Astrocyte (in vitro differentiated cells and primary cell): ENCODE results near the gene FNDC3A. TPM values are rescaled to one million over a fixed set of nuclear protein-coding genes. Genes with fewer than 3 reads are reported as not detected.
"Not testable (repeated sequence)": the region's sequence is repeated elsewhere in the genome, so short reads cannot be mapped to it uniquely, and the experiment has no call there.

Experiments used
- DNase-seq: peaks from one replicate; pipeline ENCODE4 v3.0.0-alpha.2; 2010; ENCODE audit warnings: low read depth
- FAIRE-seq: peaks from 2 replicates; lab custom pipeline; 2011; peaks lifted over from hg19 to GRCh38; lab: Jason Lieb, UNC
- H2AFZ ChIP-seq: 2 replicates; pipeline ENCODE4 v1.6.0; 2012; ENCODE audit warnings: low read depth, low read length, inconsistent platforms
- H3K27ac ChIP-seq: 2 replicates; pipeline ENCODE4 v1.5.1; 2011; ENCODE audit warnings: low read depth, low read length, inconsistent platforms
- H3K27me3 ChIP-seq: 2 replicates; pipeline ENCODE4 v1.6.0; 2011; ENCODE audit warnings: low read length, inconsistent platforms; ENCODE audit not compliant: insufficient read depth
- H3K36me3 ChIP-seq: 2 replicates; pipeline ENCODE4 v1.5.1; 2011; ENCODE audit warnings: low read length, inconsistent platforms; ENCODE audit not compliant: insufficient read depth
- H3K4me1 ChIP-seq: 2 replicates; pipeline ENCODE4 v1.5.1; 2011; ENCODE audit warnings: low read length, inconsistent platforms; ENCODE audit not compliant: insufficient read depth
- H3K4me2 ChIP-seq: 2 replicates; pipeline ENCODE4 v1.6.0; 2012; ENCODE audit warnings: low read length, inconsistent platforms
- H3K4me3 ChIP-seq: 2 replicates; pipeline ENCODE4 v1.5.1; 2011; ENCODE audit warnings: low read depth, mild to moderate bottlenecking, low read length, inconsistent platforms; ENCODE audit not compliant: insufficient read depth
- H3K79me2 ChIP-seq: 2 replicates; pipeline ENCODE4 v1.6.0; 2012; ENCODE audit warnings: mild to moderate bottlenecking, low read length, inconsistent platforms; ENCODE audit not compliant: insufficient read depth
- H3K9ac ChIP-seq: 2 replicates; pipeline ENCODE4 v1.6.0; 2012; ENCODE audit warnings: mild to moderate bottlenecking, low read length, inconsistent platforms
- H3K9me3 ChIP-seq: 2 replicates; pipeline ENCODE4 v1.5.1; 2012; ENCODE audit warnings: low read depth, mild to moderate bottlenecking, low read length, inconsistent platforms; ENCODE audit not compliant: insufficient read depth
- H4K20me1 ChIP-seq: 2 replicates; pipeline ENCODE4 v1.6.0; 2012; ENCODE audit warnings: low read length, inconsistent platforms; ENCODE audit not compliant: insufficient read depth
- H3K27ac Mint-ChIP-seq: one replicate; pipeline ENCODE4 v1.8.0; 2021; ENCODE audit warnings: mild to moderate bottlenecking, mixed read lengths; ENCODE audit not compliant: unreplicated experiment
- H3K27me3 Mint-ChIP-seq: one replicate; pipeline ENCODE4 v1.8.0; 2021; ENCODE audit warnings: low read depth, mixed read lengths; ENCODE audit not compliant: unreplicated experiment
- H3K36me3 Mint-ChIP-seq: one replicate; pipeline ENCODE4 v1.8.0; 2021; ENCODE audit warnings: low read depth, mixed read lengths; ENCODE audit not compliant: unreplicated experiment
- H3K4me1 Mint-ChIP-seq: one replicate; pipeline ENCODE4 v1.8.0; 2021; ENCODE audit warnings: low read depth, mixed read lengths; ENCODE audit not compliant: unreplicated experiment
- H3K4me3 Mint-ChIP-seq: one replicate; pipeline ENCODE4 v1.8.0; 2021; ENCODE audit warnings: mild to moderate bottlenecking, moderate library complexity, mixed read lengths; ENCODE audit not compliant: unreplicated experiment
- H3K9me3 Mint-ChIP-seq: one replicate; pipeline ENCODE4 v1.8.0; 2021; ENCODE audit warnings: mild to moderate bottlenecking, mixed read lengths; ENCODE audit not compliant: unreplicated experiment
- CTCF ChIP-seq: IDR thresholded peaks from 2 replicates; pipeline ENCODE4 v1.5.1; 2011; ENCODE audit warnings: low read depth, mild to moderate bottlenecking, inconsistent platforms, low read length, moderate library complexity; ENCODE audit not compliant: insufficient read depth
- EZH2 ChIP-seq: IDR thresholded peaks from 2 replicates; pipeline ENCODE4 v1.6.1; 2012; ENCODE audit warnings: mild to moderate bottlenecking, low read length, inconsistent platforms; ENCODE audit not compliant: insufficient read depth
- total RNA-seq: library from RNA; stranded (reverse); gene quantifications from 2 replicates; pipeline ENCODE4 v1.2.1, GENCODE V29; 2021

Gene FNDC3A
- total RNA-seq, 1 donor from 2014 or later, result 82.6 TPM

- peaks cover 46% of the 10 kb centered on the region for H3K36me3 Mint-ChIP-seq
- FAIRE-seq, result not testable (repeated sequence)
These were observed 187.4 kb downstream of the FNDC3A start for GRCh38 chr13:49163162-49163561.

GRCh38 chr13:49164712-49165111 lies 189.0 kb downstream of the FNDC3A start:
- no peak for FAIRE-seq

More at GRCh38 chr13:49163162-49163561, 187.4 kb downstream of the FNDC3A start:
- Histone ChIP-seq H4K20me1 (peaks cover 21% of the 10 kb centered on the region), H3K79me2 (peaks cover 41% of the 10 kb centered on the region)
- not testable (repeated sequence) for H3K4me1 ChIP-seq, H3K9me3 ChIP-seq, H3K36me3 ChIP-seq, H3K27ac ChIP-seq, H3K4me1 Mint-ChIP-seq, H3K4me2 ChIP-seq, H3K4me3 Mint-ChIP-seq, H3K4me3 ChIP-seq, H2AFZ ChIP-seq, H3K27me3 Mint-ChIP-seq, H3K27ac Mint-ChIP-seq, H3K9ac ChIP-seq, H3K27me3 ChIP-seq, DNase-seq
- peaks cover 16% of the 10 kb centered on the region for H3K9me3 Mint-ChIP-seq

GRCh38 chr13:49165798-49166752 lies 190.4 kb downstream of the FNDC3A start:
- DNase-seq (no peak), FAIRE-seq (no peak)
- peaks cover 21% of the 10 kb centered on the region for H4K20me1 ChIP-seq
- Mint-ChIP-seq H3K36me3 (peaks cover 31% of the 10 kb centered on the region), H3K4me3 (no peak overlapping the region), H3K4me1 (peaks cover 5% of the 10 kb centered on the region), H3K27ac (no peak overlapping the region), H3K27me3 (no peaks in the 10 kb centered on the region), H3K9me3 (peaks cover 14% of the 10 kb centered on the region)
- H2AFZ ChIP-seq, result no peak overlapping the region
- H3K9me3 ChIP-seq, result no peaks in the 10 kb centered on the region
- no peak overlapping the region for H3K27ac ChIP-seq
- H3K9ac ChIP-seq, result no peak overlapping the region
- peaks cover 6% of the 10 kb centered on the region for H3K36me3 ChIP-seq
- H3K4me1 ChIP-seq, result no peaks in the 10 kb centered on the region
- H3K79me2 ChIP-seq, result peaks cover 41% of the 10 kb centered on the region
- no peak for TF ChIP-seq EZH2
- no peak for TF ChIP-seq CTCF
- no peak overlapping the region for H3K4me2 ChIP-seq
- no peaks in the 10 kb centered on the region for H3K27me3 ChIP-seq
- no peak overlapping the region for H3K4me3 ChIP-seq

More at GRCh38 chr13:49164712-49165111, 189.0 kb downstream of the FNDC3A start:
- Histone ChIP-seq H3K4me1 (no peaks in the 10 kb centered on the region), H3K9me3 (no peaks in the 10 kb centered on the region), H3K27me3 (no peaks in the 10 kb centered on the region), H3K27ac (no peak overlapping the region), H3K9ac (no peak overlapping the region), H3K79me2 (peaks cover 41% of the 10 kb centered on the region), H3K36me3 (peaks cover 6% of the 10 kb centered on the region), H4K20me1 (peaks cover 21% of the 10 kb centered on the region), H3K4me3 (no peak overlapping the region), H3K4me2 (no peak overlapping the region), H2AFZ (no peak overlapping the region)
- TF ChIP-seq EZH2 (no peak), CTCF (no peak)
- Mint-ChIP-seq H3K4me1 (peaks cover 2% of the 10 kb centered on the region), H3K36me3 (peaks cover 33% of the 10 kb centered on the region), H3K4me3 (no peak overlapping the region), H3K27ac (no peak overlapping the region), H3K9me3 (peaks cover 16% of the 10 kb centered on the region), H3K27me3 (no peaks in the 10 kb centered on the region)
- no peak for DNase-seq
